OCI-LY1 (cell line): ENCODE results near the gene NOM1.
"Not testable (repeated sequence)": the region's sequence is repeated elsewhere in the genome, so short reads cannot be mapped to it uniquely, and the experiment has no call there.

Experiments used
- H2AFZ ChIP-seq: fragments of 200-600 bp; sonication (generic), shearing (Covaris generic); 2 replicates; pipeline ENCODE4 v1.6.0; 2014; ENCODE audit warnings: antibody characterized with exemption, mild to moderate bottlenecking, low read length
- H3F3A ChIP-seq: fragments of 200-600 bp; sonication (generic), shearing (Covaris generic); 2 replicates; pipeline ENCODE4 v1.6.0; 2014; ENCODE audit warnings: mild to moderate bottlenecking, antibody characterized with exemption, low read length, moderate library complexity; ENCODE audit not compliant: insufficient read depth
- H3K27ac ChIP-seq: fragments of 200-600 bp; sonication (generic); 2 replicates; pipeline ENCODE4 v1.5.1; 2014; ENCODE audit warnings: low read length, mixed run types, mild to moderate bottlenecking, low read depth; ENCODE audit not compliant: poor library complexity, severe bottlenecking
- H3K27me3 ChIP-seq: fragments of 200-600 bp; sonication (generic); 2 replicates; pipeline ENCODE4 v1.6.0; 2014; ENCODE audit warnings: antibody characterized with exemption, mild to moderate bottlenecking, low read length, moderate library complexity; ENCODE audit not compliant: insufficient read depth
- H3K36me3 ChIP-seq: fragments of 200-600 bp; sonication (generic); 2 replicates; pipeline ENCODE4 v1.6.1; 2014; ENCODE audit warnings: mild to moderate bottlenecking, antibody characterized with exemption, low read length, moderate library complexity, mixed read lengths; ENCODE audit not compliant: insufficient read depth
- H3K4me1 ChIP-seq: fragments of 200-600 bp; sonication (generic); 2 replicates; pipeline ENCODE4 v1.5.1; 2014; ENCODE audit warnings: mild to moderate bottlenecking, low read length, moderate library complexity; ENCODE audit not compliant: insufficient read depth, severe bottlenecking
- H3K4me2 ChIP-seq: fragments of 200-600 bp; sonication (generic), shearing (Covaris generic); 2 replicates; pipeline ENCODE4 v1.6.1; 2014; ENCODE audit warnings: low read length
- H3K4me3 ChIP-seq: fragments of 200-600 bp; sonication (generic); 2 replicates; pipeline ENCODE4 v1.5.1; 2014; ENCODE audit warnings: low read length, low read depth, mild to moderate bottlenecking, mixed read lengths; ENCODE audit not compliant: poor library complexity, severe bottlenecking
- H3K79me2 ChIP-seq: fragments of 200-600 bp; shearing (Covaris generic); 2 replicates; pipeline ENCODE4 v1.6.1; 2016; ENCODE audit warnings: mixed run types, low read length, mixed read lengths; ENCODE audit not compliant: insufficient read depth
- H3K9ac ChIP-seq: fragments of 200-600 bp; sonication (generic), shearing (Covaris generic); 2 replicates; pipeline ENCODE4 v1.6.1; 2014; ENCODE audit warnings: mild to moderate bottlenecking, low read length, mixed read lengths
- H3K9me2 ChIP-seq: fragments of 200-600 bp; sonication (generic), shearing (Covaris generic); 2 replicates; pipeline ENCODE4 v1.6.1; 2014; ENCODE audit warnings: low read depth, mild to moderate bottlenecking, low read length, mixed read lengths
- H3K9me3 ChIP-seq: fragments of 200-600 bp; shearing (Covaris generic); 2 replicates; pipeline ENCODE4 v1.6.1; 2014; ENCODE audit warnings: low read length, mixed read lengths
- H4K20me1 ChIP-seq: fragments of 200-600 bp; sonication (generic), shearing (Covaris generic); 2 replicates; pipeline ENCODE4 v1.6.0; 2016; ENCODE audit warnings: mild to moderate bottlenecking, low read length; ENCODE audit not compliant: insufficient read depth
- CTCF ChIP-seq: fragments of 200-600 bp; sonication (generic), shearing (Covaris generic); IDR thresholded peaks from 2 replicates; pipeline ENCODE4 v1.5.1; 2017; ENCODE audit warnings: mild to moderate bottlenecking, antibody characterized with exemption, low read length, moderate library complexity, mixed read lengths
- EZH2 ChIP-seq: fragments of 200-600 bp; sonication (generic), shearing (Covaris generic); IDR thresholded peaks from 2 replicates; pipeline ENCODE4 v1.8.0; 2017; ENCODE audit warnings: borderline replicate concordance, mixed run types, mild to moderate bottlenecking, antibody characterized with exemption, low read length, moderate library complexity, mixed read lengths

The NOM1 gene

GRCh38 chr7:156932006-156932405 lies 17.5 kb upstream of the NOM1 start:
- Histone ChIP-seq H3K4me3 (no peak overlapping the region), H2AFZ (no peak overlapping the region)
- TF ChIP-seq CTCF (no peak), EZH2 (no peak)

GRCh38 chr7:156935250-156935649 lies 14.3 kb upstream of the NOM1 start:
- Histone ChIP-seq H3K27ac (no peak overlapping the region), H4K20me1 (no peaks in the 10 kb centered on the region), H3K9ac (no peak overlapping the region), H3K4me3 (no peak overlapping the region), H3K36me3 (no peaks in the 10 kb centered on the region), H3K9me3 (no peaks in the 10 kb centered on the region), H3K79me2 (no peaks in the 10 kb centered on the region), H2AFZ (no peak overlapping the region), H3K4me2 (no peak overlapping the region), H3F3A (no peaks in the 10 kb centered on the region), H3K4me1 (no peaks in the 10 kb centered on the region), H3K27me3 (no peaks in the 10 kb centered on the region; the same call in 1 of the 2 replicates), H3K9me2 (no peaks in the 10 kb centered on the region)
- TF ChIP-seq CTCF = no peak
- TF ChIP-seq EZH2 = no peak

More at GRCh38 chr7:156932006-156932405, 17.5 kb upstream of the NOM1 start:
- Histone ChIP-seq H3K36me3 (no peaks in the 10 kb centered on the region), H3K4me2 (no peak overlapping the region), H3K9me3 (no peaks in the 10 kb centered on the region), H3K4me1 (peaks cover 11% of the 10 kb centered on the region), H3K9ac (no peak overlapping the region), H3K27me3 (no peaks in the 10 kb centered on the region; the same call in 1 of the 2 replicates), H3K9me2 (no peaks in the 10 kb centered on the region), H3K79me2 (no peaks in the 10 kb centered on the region), H3K27ac (no peak overlapping the region), H4K20me1 (no peaks in the 10 kb centered on the region), H3F3A (no peaks in the 10 kb centered on the region)

- not testable (repeated sequence) for H3K9me3 ChIP-seq, H3F3A ChIP-seq, H3K4me3 ChIP-seq, H3K9me2 ChIP-seq, H3K4me2 ChIP-seq, H2AFZ ChIP-seq, H3K4me1 ChIP-seq, H3K27me3 ChIP-seq, H4K20me1 ChIP-seq, H3K9ac ChIP-seq, H3K79me2 ChIP-seq, H3K27ac ChIP-seq, H3K36me3 ChIP-seq
Observed at GRCh38 chr7:156936766-156937165, 12.7 kb upstream of the NOM1 start.

GRCh38 chr7:156940421-156941122 lies 8.9 kb upstream of the NOM1 start:
- no peaks in the 10 kb centered on the region for H3K9me3 ChIP-seq
- H3F3A ChIP-seq = no peaks in the 10 kb centered on the region
- H3K4me1 ChIP-seq = no peaks in the 10 kb centered on the region
- no peak overlapping the region for H3K4me3 ChIP-seq
- H3K27me3 ChIP-seq = peaks cover 10% of the 10 kb centered on the region; the same call in 1 of the 2 replicates
- no peaks in the 10 kb centered on the region for H4K20me1 ChIP-seq
- TF ChIP-seq CTCF (no peak), EZH2 (no peak)
- H3K36me3 ChIP-seq = no peaks in the 10 kb centered on the region
- H3K27ac ChIP-seq = no peak overlapping the region
- no peaks in the 10 kb centered on the region for H3K79me2 ChIP-seq
- H2AFZ ChIP-seq = no peak overlapping the region
- H3K9ac ChIP-seq = no peak overlapping the region
- no peaks in the 10 kb centered on the region for H3K9me2 ChIP-seq
- H3K4me2 ChIP-seq = no peak overlapping the region
